Measurements from ENCODE around the gene SAG. TPM values are rescaled to one million over a fixed set of nuclear protein-coding genes. Genes with fewer than 3 reads are reported as not detected.

SAG gene
- total and polyA plus RNA-seq, 2 experiments from 2014 or later, result 0.47 TPM; not detected in 1

GRCh38 chr2:233352141-233352842, 44.7 kb downstream of the SAG start:
- Histone ChIP-seq H3K4me1 (ENCODE audit: insufficient read depth) (peaks cover 33% of the 10 kb centered on the region), H4K20me1 (ENCODE audit: insufficient read depth, poor library complexity, severe bottlenecking) (peaks cover 6% of the 10 kb centered on the region), H3K36me3 (replicated peaks; ENCODE audit: insufficient read depth, low read depth) (no peaks in the 10 kb centered on the region), H3K9me2 (replicated peaks; ENCODE audit: insufficient read depth) (no peaks in the 10 kb centered on the region), H3K27ac (no peak overlapping the region), H2AFZ (no peak overlapping the region), H3K9me3 (ENCODE audit: low read depth) (no peaks in the 10 kb centered on the region), H3K27me3 (no peaks in the 10 kb centered on the region), H3K4me3 (no peak overlapping the region), H3K79me2 (peaks cover 19% of the 10 kb centered on the region), H3K4me2 (no peak overlapping the region)
- TF ChIP-seq EZH2phosphoT487 (IDR thresholded peaks at IDR 0.05; ENCODE audit: low read depth, severe bottlenecking, unreplicated experiment) (no peak), EZH2 (IDR thresholded peaks at IDR 0.05; ENCODE audit: borderline replicate concordance) (no peak), CTCF (IDR thresholded peaks at IDR 0.05; ENCODE audit: poor library complexity) (no peak)
- WGBS (ENCODE audit: low lambda C conversion rate, missing lambda C conversion rate), result 98% methylated on average over 25 of the region's 25 CpGs
- peak; percentile 4 for DNase-seq (ENCODE audit: low spot score)

GRCh38 chr2:233353101-233353768, 45.6 kb downstream of the SAG start:
- Histone ChIP-seq H4K20me1 (ENCODE audit: insufficient read depth, poor library complexity, severe bottlenecking) (peaks cover 6% of the 10 kb centered on the region), H3K79me2 (peaks cover 29% of the 10 kb centered on the region), H3K4me3 (no peak overlapping the region), H3K9me2 (replicated peaks; ENCODE audit: insufficient read depth) (no peaks in the 10 kb centered on the region), H3K9me3 (ENCODE audit: low read depth) (no peaks in the 10 kb centered on the region), H3K4me2 (peak overlapping the region; percentile 94), H3K27ac (peak overlapping the region; percentile 88), H3K27me3 (no peaks in the 10 kb centered on the region), H3K36me3 (replicated peaks; ENCODE audit: insufficient read depth, low read depth) (no peaks in the 10 kb centered on the region), H2AFZ (peak overlapping the region; percentile 94), H3K4me1 (ENCODE audit: insufficient read depth) (peaks cover 33% of the 10 kb centered on the region)
- peak; percentile 5 for DNase-seq (ENCODE audit: low spot score)
- 70% methylated on average over 22 of the region's 22 CpGs for WGBS (ENCODE audit: low lambda C conversion rate, missing lambda C conversion rate)
- TF ChIP-seq EZH2phosphoT487 (IDR thresholded peaks at IDR 0.05; ENCODE audit: low read depth, severe bottlenecking, unreplicated experiment) (no peak), CTCF (IDR thresholded peaks at IDR 0.05; ENCODE audit: poor library complexity) (no peak), EZH2 (IDR thresholded peaks at IDR 0.05; ENCODE audit: borderline replicate concordance) (no peak)

GRCh38 chr2:233353769-233354499, 46.3 kb downstream of the SAG start, which contains the start of gene DGKD:
DGKD (plus strand) TSS chr2:233354494; CDS start chr2:233354519, 25 bp downstream.
- Histone ChIP-seq H3K4me2 (peak within 1 kb of the TSS; percentile 94), H3K4me1 (ENCODE audit: insufficient read depth) (peaks cover 30% of the 10 kb centered on the region), H3K4me3 (peak within 1 kb of the TSS; percentile 78), H3K9me2 (replicated peaks; ENCODE audit: insufficient read depth) (no peaks in the 10 kb centered on the region), H3K36me3 (replicated peaks; ENCODE audit: insufficient read depth, low read depth) (no peaks in the 10 kb centered on the region), H3K9me3 (ENCODE audit: low read depth) (no peaks in the 10 kb centered on the region), H4K20me1 (ENCODE audit: insufficient read depth, poor library complexity, severe bottlenecking) (peaks cover 6% of the 10 kb centered on the region), H3K27me3 (no peaks in the 10 kb centered on the region), H3K27ac (peak within 1 kb of the TSS; percentile 88), H2AFZ (peak within 1 kb of the TSS; percentile 94), H3K79me2 (peaks cover 36% of the 10 kb centered on the region)
- 2% methylated on average over 24 of the region's 56 CpGs for WGBS (ENCODE audit: low lambda C conversion rate, missing lambda C conversion rate)
- TF ChIP-seq EZH2phosphoT487 (IDR thresholded peaks at IDR 0.05; ENCODE audit: low read depth, severe bottlenecking, unreplicated experiment) (no peak), CTCF (IDR thresholded peaks at IDR 0.05; ENCODE audit: poor library complexity) (peak; percentile 59)
- DNase-seq (ENCODE audit: low spot score), result peak; percentile 86

All from hepatocyte (in vitro differentiated cells).